Measurements from ENCODE around the gene TBP. TPM values are rescaled to one million over a fixed set of nuclear protein-coding genes. Genes with fewer than 3 reads are reported as not detected.
A peak's percentile ranks its signal among the peaks of the same experiment; 100 is the strongest.

TBP gene
- total and polyA plus RNA-seq, 2 of the 13 experiments (the other 11 are each of a cell fraction or from before 2014, with no cell fraction given) = 21.7 to 28.1 TPM

GRCh38 chr6:170552765-170553533, 1.2 kb upstream of the TBP start, which contains the start of gene PSMB1 (continued):
- TF ChIP-seq ZNF318 (CRISPR knock-in tag; IDR thresholded peaks at IDR 0.05) = no peak
- peak; percentile 68; the same call in 1 of the 2 replicates for TF ChIP-seq HOXA9 (CRISPR knock-in tag; IDR thresholded peaks at IDR 0.05; ENCODE audit: borderline replicate concordance)
- TF ChIP-seq ZNF776 (CRISPR knock-in tag; IDR thresholded peaks at IDR 0.05) = peak; percentile 72; the same call in 1 of the 2 replicates
- peak; percentile 29; the same call in 1 of the 2 replicates for TF ChIP-seq ZNF362 (CRISPR knock-in tag; IDR thresholded peaks at IDR 0.05; ENCODE audit: borderline replicate concordance)
- TF ChIP-seq YEATS4 (CRISPR knock-in tag; IDR thresholded peaks at IDR 0.05; ENCODE audit: borderline replicate concordance) = peak; percentile 89
- peak; percentile 61; the same call in 1 of the 2 replicates for TF ChIP-seq ZNF749 (CRISPR knock-in tag; IDR thresholded peaks at IDR 0.05; ENCODE audit: borderline replicate concordance)
- TF ChIP-seq ZIK1 (CRISPR knock-in tag; IDR thresholded peaks at IDR 0.05; ENCODE audit: borderline replicate concordance, low read depth) = peak; percentile 58; the same call in 1 of the 2 replicates
- no peak for TF ChIP-seq ZBTB39 (CRISPR knock-in tag; IDR thresholded peaks at IDR 0.05)
- TF ChIP-seq THAP8 (CRISPR knock-in tag; IDR thresholded peaks at IDR 0.05; ENCODE audit: borderline replicate concordance) = no peak
- peak; percentile 99 for TF ChIP-seq NRL (CRISPR knock-in tag; IDR thresholded peaks at IDR 0.05; ENCODE audit: borderline replicate concordance)
- TF ChIP-seq ADNP (CRISPR knock-in tag; IDR thresholded peaks at IDR 0.05) = no peak
- TF ChIP-seq, protein P1, sequence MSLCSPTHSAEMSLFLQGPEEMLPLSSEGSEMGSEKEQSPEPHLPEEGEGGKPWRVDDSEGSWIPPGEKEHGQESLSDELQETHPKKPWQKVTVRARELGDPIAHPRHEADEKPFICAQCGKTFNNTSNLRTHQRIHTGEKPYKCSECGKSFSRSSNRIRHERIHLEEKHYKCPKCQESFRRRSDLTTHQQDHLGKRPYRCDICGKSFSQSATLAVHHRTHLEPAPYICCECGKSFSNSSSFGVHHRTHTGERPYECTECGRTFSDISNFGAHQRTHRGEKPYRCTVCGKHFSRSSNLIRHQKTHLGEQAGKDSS (CRISPR knock-in tag; IDR thresholded peaks at IDR 0.05; ENCODE audit: borderline replicate concordance, low read depth) = 0 out of 2 replicates have a peak, but pooled peaks have one; percentile 70

All from HepG2 (cell line).